KMS-11 (cell line): ENCODE results near the gene ZNF14.
"Not testable (repeated sequence)": the region's sequence is repeated elsewhere in the genome, so short reads cannot be mapped to it uniquely, and the experiment has no call there.

ENCODE experiments used
- H2AFZ ChIP-seq: fragments of 200-600 bp; sonication (generic); 2 replicates; pipeline ENCODE4 v1.6.1; 2016; ENCODE audit warnings: antibody characterized with exemption, mixed run types, low read depth
- H3K27ac ChIP-seq: fragments of 200-600 bp; sonication (generic); 2 replicates; pipeline ENCODE4 v1.6.1; 2016; ENCODE audit warnings: mild to moderate bottlenecking, mixed run types
- H3K27me3 ChIP-seq: fragments of 200-600 bp; sonication (generic); 2 replicates; pipeline ENCODE4 v1.6.1; 2017; ENCODE audit warnings: mild to moderate bottlenecking, low read depth, mixed run types, moderate library complexity; ENCODE audit not compliant: insufficient read depth
- H3K36me3 ChIP-seq: fragments of 200-600 bp; sonication (generic); 2 replicates; pipeline ENCODE4 v1.6.1; 2017; ENCODE audit warnings: mild to moderate bottlenecking, mixed run types; ENCODE audit not compliant: insufficient read depth
- H3K4me1 ChIP-seq: fragments of 200-600 bp; sonication (generic); 2 replicates; pipeline ENCODE4 v1.6.1; 2016; ENCODE audit warnings: mild to moderate bottlenecking, low read depth, mixed run types; ENCODE audit not compliant: poor library complexity, severe bottlenecking
- H3K4me2 ChIP-seq: fragments of 200-600 bp; sonication (generic); 2 replicates; pipeline ENCODE4 v1.7.0; 2016; ENCODE audit warnings: mild to moderate bottlenecking, mixed run types
- H3K4me3 ChIP-seq: fragments of 200-600 bp; sonication (generic); IDR thresholded peaks from 2 replicates; pipeline ENCODE4 v1.6.1; 2017; ENCODE audit warnings: low read depth, low read length, mixed read lengths; ENCODE audit not compliant: insufficient read depth
- H3K79me2 ChIP-seq: fragments of 200-600 bp; sonication (generic); 2 replicates; pipeline ENCODE4 v1.6.1; 2016; ENCODE audit warnings: low read depth, mixed run types; ENCODE audit not compliant: insufficient read depth
- H3K9ac ChIP-seq: fragments of 200-600 bp; sonication (generic); 2 replicates; pipeline ENCODE4 v1.6.1; 2016; ENCODE audit warnings: mild to moderate bottlenecking, mixed run types
- H4K20me1 ChIP-seq: fragments of 200-600 bp; sonication (generic); 2 replicates; pipeline ENCODE4 v1.6.1; 2016; ENCODE audit warnings: mild to moderate bottlenecking, mixed run types; ENCODE audit not compliant: insufficient read depth
- CTCF ChIP-seq: fragments of 200-600 bp; sonication (generic); conservative IDR thresholded peaks from 2 replicates; pipeline ENCODE4 v1.6.1; 2017; ENCODE audit warnings: low read depth, mild to moderate bottlenecking, antibody characterized with exemption, low read length, moderate library complexity, mixed read lengths

The ZNF14 gene

GRCh38 chr19:19696386-19696785 is 36.5 kb downstream of the ZNF14 start:
- Histone ChIP-seq H4K20me1 (no peaks in the 10 kb centered on the region), H3K27ac (no peak overlapping the region), H2AFZ (no peak overlapping the region), H3K79me2 (no peaks in the 10 kb centered on the region), H3K4me2 (no peak overlapping the region), H3K4me3 (no peak overlapping the region), H3K4me1 (no peaks in the 10 kb centered on the region), H3K9ac (no peak overlapping the region), H3K36me3 (no peaks in the 10 kb centered on the region), H3K27me3 (no peaks in the 10 kb centered on the region)
- TF ChIP-seq CTCF = no peak

DNA sequence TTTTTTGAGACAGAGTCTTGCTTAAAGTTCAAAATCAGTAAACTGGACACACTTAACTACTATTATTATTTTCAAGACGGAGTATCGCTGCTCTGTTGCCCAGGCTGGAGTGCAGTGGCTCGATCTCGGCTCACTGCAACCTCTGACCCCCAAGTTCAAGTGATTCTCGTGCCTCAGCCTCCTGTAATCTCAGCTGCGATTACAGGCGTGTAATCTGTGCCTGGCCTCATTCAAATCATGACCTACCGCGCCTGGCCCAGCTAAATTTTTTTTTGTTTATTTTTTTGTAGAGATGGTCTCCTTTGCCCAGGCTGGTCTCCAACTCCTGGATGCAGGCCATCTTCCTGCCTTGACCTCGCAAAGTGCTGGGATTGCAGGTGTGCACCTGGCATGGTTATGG is 41.2 kb downstream of the ZNF14 start:
- Histone ChIP-seq H3K79me2 (no peaks in the 10 kb centered on the region), H3K27ac (no peak overlapping the region), H3K4me2 (no peak overlapping the region), H4K20me1 (no peaks in the 10 kb centered on the region), H2AFZ (no peak overlapping the region), H3K4me3 (no peak overlapping the region), H3K4me1 (no peaks in the 10 kb centered on the region), H3K27me3 (no peaks in the 10 kb centered on the region), H3K9ac (no peak overlapping the region), H3K36me3 (no peaks in the 10 kb centered on the region)
- no peak for TF ChIP-seq CTCF

GRCh38 chr19:19689023-19689422 is 43.9 kb downstream of the ZNF14 start:
- H3K4me2 ChIP-seq, H4K20me1 ChIP-seq, H3K36me3 ChIP-seq, H3K4me1 ChIP-seq, H3K79me2 ChIP-seq, H3K27me3 ChIP-seq, H3K9ac ChIP-seq, H3K4me3 ChIP-seq, H3K27ac ChIP-seq, H2AFZ ChIP-seq: not testable (repeated sequence)

GRCh38 chr19:19687090-19687489 is 45.8 kb downstream of the ZNF14 start:
- Histone ChIP-seq H2AFZ (no peak overlapping the region), H3K4me2 (no peak overlapping the region), H3K79me2 (no peaks in the 10 kb centered on the region), H4K20me1 (no peaks in the 10 kb centered on the region), H3K4me1 (no peaks in the 10 kb centered on the region), H3K27me3 (no peaks in the 10 kb centered on the region), H3K4me3 (no peak overlapping the region), H3K27ac (no peak overlapping the region), H3K36me3 (no peaks in the 10 kb centered on the region), H3K9ac (no peak overlapping the region)
- no peak for TF ChIP-seq CTCF

DNA sequence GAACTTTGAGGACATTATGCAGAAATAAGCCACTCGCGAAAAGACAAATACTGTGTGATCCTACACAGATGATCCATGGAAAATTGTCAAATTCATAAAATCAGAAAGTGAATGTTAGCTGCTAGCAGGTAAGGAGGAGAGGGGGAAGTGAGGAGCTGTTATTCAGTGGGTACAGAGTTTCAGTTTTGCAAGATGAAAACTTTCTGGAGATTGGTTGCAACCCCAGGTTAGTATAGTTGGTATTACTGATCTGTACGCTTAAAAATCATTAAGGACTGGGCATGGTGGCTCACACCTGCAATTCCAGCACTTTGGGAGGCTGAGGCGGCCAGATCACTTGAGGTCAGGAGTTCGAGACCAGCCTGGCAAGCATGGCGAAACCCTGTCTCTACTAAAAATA is 46.3 kb downstream of the ZNF14 start:
- no peak for TF ChIP-seq CTCF
- no peak overlapping the region for H3K4me2 ChIP-seq

DNA sequence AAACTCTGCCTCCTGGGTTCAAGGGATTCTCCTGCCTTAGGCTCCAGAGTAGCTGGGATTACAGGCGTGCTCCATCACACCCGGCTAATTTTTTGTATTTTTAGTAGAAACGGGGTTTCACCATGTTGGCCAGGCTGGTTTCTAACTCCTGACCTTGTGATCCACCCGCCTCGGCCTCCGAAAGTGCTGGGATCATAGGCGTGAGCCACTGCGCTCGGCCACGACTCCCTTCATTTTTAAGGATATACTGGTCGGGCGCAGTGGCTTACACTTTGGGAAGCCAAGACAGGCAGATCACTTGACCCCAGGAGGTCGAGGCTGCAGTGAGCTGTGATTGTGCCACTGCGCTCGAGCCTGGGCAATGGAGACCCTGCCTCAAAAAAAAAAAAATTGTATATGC is 46.8 kb downstream of the ZNF14 start:
- H3K9ac ChIP-seq, H3K4me1 ChIP-seq, H4K20me1 ChIP-seq, H3K27ac ChIP-seq, H3K36me3 ChIP-seq, H3K4me3 ChIP-seq, H3K27me3 ChIP-seq, H3K79me2 ChIP-seq, H2AFZ ChIP-seq, H3K4me2 ChIP-seq: not testable (repeated sequence)

More for the DNA sequence above, 46.3 kb downstream of the ZNF14 start:
- no peaks in the 10 kb centered on the region for H3K79me2 ChIP-seq
- no peak overlapping the region for H2AFZ ChIP-seq
- H3K9ac ChIP-seq = no peak overlapping the region
- no peaks in the 10 kb centered on the region for H3K36me3 ChIP-seq
- H3K27ac ChIP-seq = no peak overlapping the region
- no peaks in the 10 kb centered on the region for H3K27me3 ChIP-seq
- H3K4me3 ChIP-seq = no peak overlapping the region
- H3K4me1 ChIP-seq = no peaks in the 10 kb centered on the region
- no peaks in the 10 kb centered on the region for H4K20me1 ChIP-seq
